Measurements from ENCODE around the gene PTPRH.

- TF ChIP-seq POLR2A (IDR thresholded peaks at IDR 0.05; ENCODE audit: extremely low read depth, insufficient read length) (no peak), CTCF (IDR thresholded peaks at IDR 0.05; ENCODE audit: low read depth, low read length) (no peak), MYC (IDR thresholded peaks at IDR 0.05; ENCODE audit: low read depth, low read length) (no peak), MAX (IDR thresholded peaks at IDR 0.05; ENCODE audit: low read depth, low read length) (no peak)
Observed at GRCh38 chr19:55206664-55207500, 2.4 kb downstream of the PTPRH start.

Measured in NB4 (cell line).